ENCODE data around the gene TMPRSS13. TPM values are rescaled to one million over a fixed set of nuclear protein-coding genes. Genes with fewer than 3 reads are reported as not detected.

Gene TMPRSS13
- total RNA-seq, 1 experiment from 2014 or later, result 0.50 TPM

GRCh38 chr11:117908109-117908895 is 20.9 kb downstream of the TMPRSS13 start:
- Histone ChIP-seq H2BK5ac (ENCODE audit: insufficient read length, low read length) (no peak overlapping the region), H3K79me1 (ENCODE audit: insufficient read depth, low read depth, low read length, poor library complexity, severe bottlenecking) (no peaks in the 10 kb centered on the region), H3K27me3 (ENCODE audit: insufficient read depth, low read length) (no peaks in the 10 kb centered on the region), H3K23ac (ENCODE audit: insufficient read length, low read depth, low read length) (no peak overlapping the region), H3K18ac (ENCODE audit: insufficient read length, low read depth, low read length) (no peak overlapping the region), H3K4me2 (ENCODE audit: insufficient read depth, insufficient read length, low read length) (peak overlapping the region; percentile 7), H3K79me2 (ENCODE audit: insufficient read depth, low read length) (no peaks in the 10 kb centered on the region), H3K14ac (ENCODE audit: insufficient read depth, low read length) (no peak overlapping the region), H4K91ac (ENCODE audit: insufficient read length, low read depth, low read length) (no peak overlapping the region), H3K9ac (ENCODE audit: extremely low read depth, insufficient read length, low read length) (no peak overlapping the region), H3T11ph (ENCODE audit: low read length) (no peak overlapping the region), H2AFZ (ENCODE audit: low read length) (no peak overlapping the region), H2BK120ac (ENCODE audit: low read depth, low read length, poor library complexity, severe bottlenecking) (no peak overlapping the region), H2BK12ac (ENCODE audit: insufficient read length, low read depth, low read length) (no peak overlapping the region), H3K23me2 (ENCODE audit: insufficient read length, low read depth, low read length, poor library complexity, severe bottlenecking) (no peaks in the 10 kb centered on the region), H4K20me1 (ENCODE audit: control insufficient read depth, insufficient read depth, insufficient read length) (no peaks in the 10 kb centered on the region), H2BK15ac (ENCODE audit: low read depth, low read length) (no peak overlapping the region), H2BK20ac (ENCODE audit: low read depth, low read length, poor library complexity, severe bottlenecking) (no peak overlapping the region), H4K5ac (ENCODE audit: insufficient read length, low read depth, low read length) (no peak overlapping the region), H2AK5ac (ENCODE audit: insufficient read length, low read length) (no peak overlapping the region), H3K4me1 (ENCODE audit: insufficient read depth, low read length) (no peaks in the 10 kb centered on the region), H3K27ac (ENCODE audit: insufficient read length, low read depth, low read length) (no peak overlapping the region), H3K56ac (ENCODE audit: insufficient read length, low read depth, low read length) (no peak overlapping the region), H3K9me3 (ENCODE audit: control insufficient read depth, low read depth, low read length) (no peaks in the 10 kb centered on the region), H3K4ac (ENCODE audit: low read depth, low read length) (no peak overlapping the region), H4K8ac (replicated peaks; ENCODE audit: insufficient read length, low read depth, low read length) (no peak overlapping the region)
- Mint-ChIP-seq H3K4me3 (no peak overlapping the region), H3K4me1 (peaks cover 9 to 16% of the 10 kb centered on the region in 2 experiments), H3K36me3 (ENCODE audit: insufficient read depth in 1 of 3, low read depth in 3 of 3) (no peaks in the 10 kb centered on the region; a peak in 1 of 7 replicates), H3K9me3 (no peaks in the 10 kb centered on the region), H3K27me3 (ENCODE audit: low read depth) (peaks cover 6% of the 10 kb centered on the region), H3K27ac (no peak overlapping the region; a peak in 1 of 7 replicates)
- peak; percentile 13; the same call in 1 of the 3 replicates for TF ChIP-seq CTCF (conservative IDR thresholded peaks at IDR 0.05)
- WGBS (ENCODE audit: extremely low coverage, insufficient read length, low lambda C conversion rate), result no CpG with 5 or more reads among the region's 17 CpGs
- DNase-seq, result no peak
